GM12864 (cell line): ENCODE results near the gene NAT9.
A peak's percentile ranks its signal among the peaks of the same experiment; 100 is the strongest.

ENCODE experiments used
- DNase-seq: peaks from one replicate; pipeline ENCODE4 v3.0.0-alpha.2; 2011; ENCODE audit warnings: low read depth
- H3K4me3 ChIP-seq: 2 replicates; pipeline ENCODE4 v1.5.1; 2011; ENCODE audit warnings: mild to moderate bottlenecking, low read depth, low read length, control low read depth
- TF ChIP-seq, protein P1 (sequence below): IDR thresholded peaks from 2 replicates; pipeline ENCODE4 v1.5.1; 2011; ENCODE audit warnings: low read depth, mild to moderate bottlenecking, moderate library complexity, low read length, control low read depth, inconsistent platforms; ENCODE audit errors: missing control alignments

Gene NAT9

GRCh38 chr17:74752415-74752814 lies 23.7 kb downstream of the NAT9 start:
- no peak overlapping the region for H3K4me3 ChIP-seq
- TF ChIP-seq, protein P1, sequence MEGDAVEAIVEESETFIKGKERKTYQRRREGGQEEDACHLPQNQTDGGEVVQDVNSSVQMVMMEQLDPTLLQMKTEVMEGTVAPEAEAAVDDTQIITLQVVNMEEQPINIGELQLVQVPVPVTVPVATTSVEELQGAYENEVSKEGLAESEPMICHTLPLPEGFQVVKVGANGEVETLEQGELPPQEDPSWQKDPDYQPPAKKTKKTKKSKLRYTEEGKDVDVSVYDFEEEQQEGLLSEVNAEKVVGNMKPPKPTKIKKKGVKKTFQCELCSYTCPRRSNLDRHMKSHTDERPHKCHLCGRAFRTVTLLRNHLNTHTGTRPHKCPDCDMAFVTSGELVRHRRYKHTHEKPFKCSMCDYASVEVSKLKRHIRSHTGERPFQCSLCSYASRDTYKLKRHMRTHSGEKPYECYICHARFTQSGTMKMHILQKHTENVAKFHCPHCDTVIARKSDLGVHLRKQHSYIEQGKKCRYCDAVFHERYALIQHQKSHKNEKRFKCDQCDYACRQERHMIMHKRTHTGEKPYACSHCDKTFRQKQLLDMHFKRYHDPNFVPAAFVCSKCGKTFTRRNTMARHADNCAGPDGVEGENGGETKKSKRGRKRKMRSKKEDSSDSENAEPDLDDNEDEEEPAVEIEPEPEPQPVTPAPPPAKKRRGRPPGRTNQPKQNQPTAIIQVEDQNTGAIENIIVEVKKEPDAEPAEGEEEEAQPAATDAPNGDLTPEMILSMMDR, result no peak
- DNase-seq, result no peak

- no peak for DNase-seq
- TF ChIP-seq, protein P1, result peak; percentile 1
- peak overlapping the region; percentile 92 for H3K4me3 ChIP-seq
These were observed 25.6 kb downstream of the NAT9 start for GRCh38 chr17:74750327-74751069.

- H3K4me3 ChIP-seq, result peak overlapping the region; percentile 92
- TF ChIP-seq, protein P1, result no peak
- DNase-seq, result no peak
These were observed 26.2 kb downstream of the NAT9 start for GRCh38 chr17:74750039-74750326.

GRCh38 chr17:74749279-74750038 lies 26.7 kb downstream of the NAT9 start:
- no peak for DNase-seq
- TF ChIP-seq, protein P1, result no peak
- H3K4me3 ChIP-seq, result peak overlapping the region; percentile 92

DNA sequence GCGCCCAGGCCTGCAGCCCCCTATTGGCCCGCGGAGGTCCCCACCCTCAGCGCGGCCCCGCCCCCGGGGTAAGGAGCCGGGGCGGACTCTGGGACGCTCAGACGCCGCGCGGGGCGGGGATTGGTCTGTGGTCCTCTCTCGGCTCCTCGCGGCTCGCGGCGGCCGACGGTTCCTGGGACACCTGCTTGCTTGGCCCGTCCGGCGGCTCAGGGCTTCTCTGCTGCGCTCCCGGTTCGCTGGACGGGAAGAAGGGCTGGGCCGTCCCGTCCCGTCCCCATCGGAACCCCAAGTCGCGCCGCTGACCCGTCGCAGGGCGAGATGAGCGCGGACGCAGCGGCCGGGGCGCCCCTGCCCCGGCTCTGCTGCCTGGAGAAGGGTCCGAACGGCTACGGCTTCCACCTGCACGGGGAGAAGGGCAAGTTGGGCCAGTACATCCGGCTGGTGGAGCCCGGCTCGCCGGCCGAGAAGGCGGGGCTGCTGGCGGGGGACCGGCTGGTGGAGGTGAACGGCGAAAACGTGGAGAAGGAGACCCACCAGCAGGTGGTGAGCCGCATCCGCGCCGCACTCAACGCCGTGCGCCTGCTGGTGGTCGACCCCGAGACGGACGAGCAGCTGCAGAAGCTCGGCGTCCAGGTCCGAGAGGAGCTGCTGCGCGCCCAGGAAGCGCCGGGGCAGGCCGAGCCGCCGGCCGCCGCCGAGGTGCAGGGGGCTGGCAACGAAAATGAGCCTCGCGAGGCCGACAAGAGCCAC lies 27.4 kb downstream of the NAT9 start, which contains the start of gene NHERF1:
TSS of gene NHERF1 (plus strand) at position 100 of the 750 bp plus-strand sequence. CDS start at position 319, 219 bp downstream.
- TF ChIP-seq, protein P1, result peak; percentile 28
- peak within 1 kb of the TSS; percentile 92 for H3K4me3 ChIP-seq
- DNase-seq, result peak; percentile 65

DNA sequence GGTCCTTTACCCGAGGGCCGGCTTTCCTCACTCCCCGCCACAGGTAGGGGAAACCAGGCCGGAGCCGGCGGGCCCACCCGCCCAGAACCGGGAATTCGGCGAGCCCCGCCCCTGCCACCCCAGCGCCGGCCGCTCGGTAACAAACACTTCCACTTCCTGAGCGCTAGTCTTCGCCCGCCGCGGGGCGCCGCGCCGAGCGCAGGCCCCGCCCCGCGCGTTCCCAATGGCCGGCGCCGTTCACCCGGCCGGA lies 27.9 kb downstream of the NAT9 start:
- DNase-seq, result no peak
- TF ChIP-seq, protein P1, result no peak
- H3K4me3 ChIP-seq, result peak overlapping the region; percentile 50
